K562 (cell line): Measurements from ENCODE around the gene IGIP. TPM values are rescaled to one million over a fixed set of nuclear protein-coding genes. Genes with fewer than 3 reads are reported as not detected.

Experiments used
- CREB1 ChIP-seq, 2 experiments: sonication (generic) in 1 of 2; formaldehyde crosslinking in 1 of 2; IDR thresholded peaks; 2 replicates each; pipeline versions ENCODE4 v1.6.1 to v1.8.0; 2012 to 2022; ENCODE audit warnings: inconsistent platforms in 1 of 2, mild to moderate bottlenecking in 1 of 2, missing genetic modification reagents in 1 of 2, moderate library complexity in 1 of 2
- CSDE1 ChIP-seq, 2 experiments: fragments of 450-650 bp; IDR thresholded peaks; 2 replicates each; pipeline ENCODE4 v1.6.1; 2016; ENCODE audit warnings: mild to moderate bottlenecking in 1 of 2
- ETV5 ChIP-seq: sonication (generic); formaldehyde crosslinking; IDR thresholded peaks from 2 replicates; pipeline ENCODE4 v1.4.0; 2020; ENCODE audit warnings: low read depth, mild to moderate bottlenecking, missing genetic modification reagents
- FOXA3 ChIP-seq, 2 experiments: fragments of 450-650 bp in 1 of 2; sonication (generic) in 1 of 2; formaldehyde crosslinking; IDR thresholded peaks in 1 of 2; conservative IDR thresholded peaks in 1 of 2; 2 replicates each; pipeline versions ENCODE4 v1.4.0 to v1.8.0; 2020 to 2022; ENCODE audit warnings: mild to moderate bottlenecking in 2 of 2, missing genetic modification reagents in 1 of 2
- MTA3 ChIP-seq: fragments of 450-650 bp; formaldehyde crosslinking; IDR thresholded peaks from 2 replicates; pipeline ENCODE4 v1.6.1; 2017; ENCODE audit warnings: mild to moderate bottlenecking, borderline replicate concordance
- NR4A1 ChIP-seq, 2 experiments: fragments of 250-450 bp in 1 of 2; fragments of 450-650 bp in 1 of 2; sonication (Bioruptor Pico) in 1 of 2; IDR thresholded peaks; 2 replicates each; pipeline versions ENCODE4 v1.4.0 to v1.6.1; 2016 to 2020; ENCODE audit warnings: mild to moderate bottlenecking in 2 of 2, missing compliant biosample characterization in 1 of 2, missing genetic modification characterization in 1 of 2, moderate library complexity in 1 of 2
- PHF8 ChIP-seq: fragments of 200-600 bp; sonication (generic); IDR thresholded peaks from 2 replicates; pipeline ENCODE4 v1.6.1; 2012; ENCODE audit warnings: mixed run types, mild to moderate bottlenecking, inconsistent platforms, low read length, moderate library complexity, borderline replicate concordance
- PML ChIP-seq: IDR thresholded peaks from 2 replicates; pipeline ENCODE4 v1.6.1; 2012; ENCODE audit warnings: low read length, inconsistent platforms
- PTTG1 ChIP-seq: fragments of 450-650 bp; IDR thresholded peaks from 2 replicates; pipeline ENCODE4 v1.6.1; 2016; ENCODE audit warnings: low read depth, mild to moderate bottlenecking, missing genetic modification characterization, missing compliant biosample characterization
- PURB ChIP-seq: sonication (generic); formaldehyde crosslinking; IDR thresholded peaks from 2 replicates; pipeline ENCODE4 v1.9.0; 2021; ENCODE audit warnings: low read depth, mild to moderate bottlenecking, missing genetic modification reagents
- RBBP5 ChIP-seq: fragments of 200-600 bp; sonication (generic); IDR thresholded peaks from 2 replicates; pipeline ENCODE4 v1.6.1; 2012; ENCODE audit warnings: borderline replicate concordance, mild to moderate bottlenecking, low read length, control low read depth, inconsistent platforms; ENCODE audit not compliant: insufficient read depth, poor library complexity, severe bottlenecking
- RBM22 ChIP-seq: fragments of 200-400 bp; formaldehyde crosslinking; IDR thresholded peaks from 2 replicates; pipeline ENCODE4 v1.6.1; 2018; ENCODE audit warnings: low read length, low read depth; ENCODE audit not compliant: poor library complexity, severe bottlenecking
- REST ChIP-seq, 2 experiments: fragments of 450-650 bp; formaldehyde crosslinking in 1 of 2; IDR thresholded peaks; 2 replicates each; pipeline versions ENCODE4 v1.4.0 to v1.6.1; 2014 to 2020; ENCODE audit warnings: mild to moderate bottlenecking in 2 of 2, borderline replicate concordance in 1 of 2, low read depth in 1 of 2
- TAF1 ChIP-seq: IDR thresholded peaks from 2 replicates; pipeline ENCODE4 v1.6.1; 2011; ENCODE audit warnings: mild to moderate bottlenecking, low read length, moderate library complexity; ENCODE audit not compliant: insufficient read depth, control insufficient read depth, severe bottlenecking; ENCODE audit errors: extremely low read depth
- TAF7 ChIP-seq: fragments of 450-650 bp; IDR thresholded peaks from 2 replicates; pipeline ENCODE4 v1.6.1; 2016; ENCODE audit warnings: missing genetic modification characterization, missing compliant biosample characterization
- ZNF197 ChIP-seq: fragments of 200-800 bp; sonication (Bioruptor generic); IDR thresholded peaks from 2 replicates; pipeline ENCODE4 v1.6.1; 2016; ENCODE audit warnings: low read depth, missing genetic modification characterization, missing compliant biosample characterization
- polyA plus RNA-seq, 8 experiments: library from polyadenylated mRNA; depleted of rRNA in 4 of 8; stranded (reverse) in 5 of 8; unstranded in 3 of 8; fragments of >200 nt; fragmentation: Nextera tagmentation in 2 of 8; fragmentation: Illumina TruSeq in 1 of 8; extraction: Ambion mirVana in 2 of 8; extraction: Trizol in 1 of 8; gene quantifications; 2 replicates each; pipeline versions ENCODE4 v1.2.1 to v1.2.3, GENCODE V29; 2011 to 2014; ENCODE audit warnings: inconsistent platforms in 1 of 8, missing spikeins in 1 of 8
- total RNA-seq, 7 experiments: library from RNA; depleted of rRNA in 6 of 7; stranded (reverse); fragments of >200 nt in 6 of 7; fragmentation: Illumina TruSeq in 2 of 7; extraction: Trizol in 2 of 7; gene quantifications; 2 replicates each; pipeline versions ENCODE4 v1.2.1 to v1.2.3, GENCODE V29; 2011 to 2021; ENCODE audit warnings: low replicate concordance in 1 of 7

Gene IGIP
- total and polyA plus RNA-seq, 9 of the 15 experiments (the other 6 are each of a cell fraction or from before 2014, with no cell fraction given) = 0.52 to 1.6 (median 1.2) TPM

- peak; percentile 46; the same call in 1 of the 2 replicates for TF ChIP-seq REST (IDR thresholded peaks at IDR 0.05; ENCODE audit: borderline replicate concordance)
- no peak for TF ChIP-seq REST (CRISPR knock-in tag; IDR thresholded peaks at IDR 0.05; ENCODE audit: low read depth)
- no peak for TF ChIP-seq NR4A1 (CRISPR knock-in tag; IDR thresholded peaks at IDR 0.05)
- peak; percentile 25; the same call in 1 of the 2 replicates for TF ChIP-seq NR4A1 (tag; IDR thresholded peaks at IDR 0.05)
- TF ChIP-seq MTA3 = peak; percentile 76
- TF ChIP-seq RBBP5 = no peak
- peak; percentile 95 for TF ChIP-seq CREB1 (IDR thresholded peaks at IDR 0.05)
- TF ChIP-seq CREB1 (CRISPR knock-in tag; IDR thresholded peaks at IDR 0.05) = peak; percentile 93
- TF ChIP-seq TAF7 (tag) = peak; percentile 61
- peak in 1 of 2 experiments; percentile 46; a peak in 2 of 4 replicates for TF ChIP-seq CSDE1 (IDR thresholded peaks at IDR 0.05)
- peak; percentile 44; the same call in 1 of the 2 replicates for TF ChIP-seq PML
- no peak for TF ChIP-seq ZNF197 (CRISPR knock-in tag)
- TF ChIP-seq RBM22 = peak; percentile 91
- no peak for TF ChIP-seq PTTG1 (tag)
- TF ChIP-seq TAF1 = peak; percentile 85
- peak; percentile 57; the same call in 1 of the 2 replicates for TF ChIP-seq ETV5
- TF ChIP-seq PHF8 = peak; percentile 85; the same call in 1 of the 2 replicates
- no peak for TF ChIP-seq PURB
- 0 out of 4 replicates have a peak, but pooled peaks of 1 of the 2 experiments have one; percentile 3 for TF ChIP-seq FOXA3 (CRISPR knock-in tag; conservative IDR thresholded peaks at IDR 0.05 in 1 of 2, IDR thresholded peaks at IDR 0.05 in 1 of 2)
Measured at GRCh38 chr5:140174465-140175366, 49.0 kb downstream of the IGIP start, which contains the start of gene CYSTM1 (continued).
